NT2/D1 (cell line): Measurements from ENCODE around the gene SRP9.
"Not testable (repeated sequence)": the region's sequence is repeated elsewhere in the genome, so short reads cannot be mapped to it uniquely, and the experiment has no call there.

Source experiments
- DNase-seq: peaks from one replicate; pipeline ENCODE4 v3.0.0-alpha.2; 2011; ENCODE audit warnings: low read depth, low spot score
- H3K27me3 ChIP-seq: 2 replicates; pipeline ENCODE4 v1.6.0; 2011; ENCODE audit warnings: mild to moderate bottlenecking; ENCODE audit not compliant: insufficient read length, insufficient read depth
- H3K36me3 ChIP-seq: 2 replicates; pipeline ENCODE4 v1.6.1; 2011; ENCODE audit warnings: mild to moderate bottlenecking, low read length, mixed read lengths; ENCODE audit not compliant: insufficient read depth, insufficient read length
- H3K4me1 ChIP-seq: 2 replicates; pipeline ENCODE4 v1.5.1; 2011; ENCODE audit not compliant: insufficient read depth, insufficient read length
- H3K4me3 ChIP-seq: 2 replicates; pipeline ENCODE4 v1.5.1; 2011; ENCODE audit warnings: low read depth; ENCODE audit not compliant: insufficient read length
- H3K9ac ChIP-seq: 2 replicates; pipeline ENCODE4 v1.6.0; 2011; ENCODE audit warnings: low read depth; ENCODE audit not compliant: insufficient read length
- H3K9me3 ChIP-seq: 2 replicates; pipeline ENCODE4 v1.5.1; 2011; ENCODE audit warnings: mild to moderate bottlenecking, low read length; ENCODE audit not compliant: insufficient read depth
- SUZ12 ChIP-seq: IDR thresholded peaks from 2 replicates; pipeline ENCODE4 v1.6.1; 2011; ENCODE audit not compliant: insufficient read length, insufficient read depth; ENCODE audit errors: extremely low read depth
- YY1 ChIP-seq: IDR thresholded peaks from 2 replicates; pipeline ENCODE4 v1.6.1; 2011; ENCODE audit not compliant: insufficient read length, insufficient read depth
- ZNF274 ChIP-seq: IDR thresholded peaks from 2 replicates; pipeline ENCODE4 v1.6.1; 2011; ENCODE audit warnings: mild to moderate bottlenecking, low read depth, low read length

SRP9 gene

DNA sequence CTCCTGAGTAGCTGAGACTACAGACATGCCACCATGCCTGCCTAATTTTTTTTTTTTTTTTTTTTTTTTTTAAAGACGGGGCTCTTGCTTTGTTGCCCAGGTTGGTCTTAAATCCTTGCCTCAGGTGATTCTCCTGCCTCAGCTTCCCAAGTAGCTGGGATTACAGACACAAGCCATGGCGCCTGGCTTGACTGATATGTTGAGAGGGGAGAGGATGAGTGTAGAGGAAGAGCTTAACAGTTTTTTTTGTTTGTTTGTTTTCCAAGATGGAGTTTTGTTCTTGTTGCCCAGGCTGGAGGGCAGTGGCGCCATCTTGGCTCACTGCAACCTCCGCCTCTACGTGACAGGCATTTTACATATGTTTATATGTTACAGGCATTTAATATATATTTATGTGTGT lies 2.5 kb downstream of the SRP9 start:
- Histone ChIP-seq H3K4me1 (no peaks in the 10 kb centered on the region), H3K9me3 (no peaks in the 10 kb centered on the region), H3K27me3 (no peaks in the 10 kb centered on the region), H3K4me3 (no peak overlapping the region), H3K9ac (no peak overlapping the region), H3K36me3 (peaks cover 51% of the 10 kb centered on the region)
- DNase-seq = no peak
- no peak for TF ChIP-seq ZNF274
- TF ChIP-seq SUZ12 = no peak

DNA sequence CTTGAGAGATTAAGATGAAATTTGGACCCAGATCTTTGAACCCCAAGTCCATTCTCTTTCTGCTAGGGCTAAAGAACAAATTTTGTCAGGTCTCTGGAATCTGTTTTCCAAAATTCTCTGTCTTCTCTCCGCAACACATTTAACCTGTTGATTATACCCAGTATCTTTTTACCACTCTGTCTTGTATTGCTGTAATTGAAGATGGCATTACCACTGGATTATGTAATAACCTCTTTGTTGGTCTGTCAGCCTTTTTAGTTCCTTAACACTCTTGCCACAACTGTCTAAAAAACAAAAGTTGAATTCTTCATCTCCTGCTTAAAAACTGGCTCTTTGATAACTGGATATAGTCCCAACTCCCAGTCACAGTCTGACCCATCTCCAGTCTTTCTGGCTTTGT lies 3.0 kb downstream of the SRP9 start:
- no peaks in the 10 kb centered on the region for H3K9me3 ChIP-seq
- peaks cover 53% of the 10 kb centered on the region for H3K36me3 ChIP-seq
- no peak overlapping the region for H3K9ac ChIP-seq
- DNase-seq = no peak
- H3K4me1 ChIP-seq = no peaks in the 10 kb centered on the region
- H3K27me3 ChIP-seq = no peaks in the 10 kb centered on the region
- no peak overlapping the region for H3K4me3 ChIP-seq
- TF ChIP-seq YY1 = no peak
- no peak for TF ChIP-seq SUZ12
- no peak for TF ChIP-seq ZNF274

DNA sequence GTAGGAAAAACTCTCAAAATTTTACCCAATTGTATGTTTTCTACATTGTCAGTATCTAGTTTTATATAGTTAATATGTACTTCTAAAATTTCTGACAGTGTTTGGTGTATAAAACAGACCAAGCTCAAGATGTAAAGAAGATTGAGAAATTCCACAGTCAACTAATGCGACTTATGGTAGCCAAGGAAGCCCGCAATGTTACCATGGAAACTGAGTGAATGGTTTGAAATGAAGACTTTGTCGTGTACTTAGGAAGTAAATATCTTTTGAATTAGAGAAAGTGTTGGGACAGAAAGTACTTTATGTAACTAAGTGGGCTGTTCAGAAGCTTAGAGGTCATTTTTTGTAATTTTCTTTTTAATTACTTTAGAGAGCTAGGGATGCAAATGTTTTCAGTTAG lies 11.5 kb downstream of the SRP9 start:
- not testable (repeated sequence) for H3K4me3 ChIP-seq, H3K27me3 ChIP-seq, DNase-seq, H3K9ac ChIP-seq, H3K4me1 ChIP-seq
- Histone ChIP-seq H3K36me3 (peaks cover 65% of the 10 kb centered on the region), H3K9me3 (peaks cover 28% of the 10 kb centered on the region)

DNA sequence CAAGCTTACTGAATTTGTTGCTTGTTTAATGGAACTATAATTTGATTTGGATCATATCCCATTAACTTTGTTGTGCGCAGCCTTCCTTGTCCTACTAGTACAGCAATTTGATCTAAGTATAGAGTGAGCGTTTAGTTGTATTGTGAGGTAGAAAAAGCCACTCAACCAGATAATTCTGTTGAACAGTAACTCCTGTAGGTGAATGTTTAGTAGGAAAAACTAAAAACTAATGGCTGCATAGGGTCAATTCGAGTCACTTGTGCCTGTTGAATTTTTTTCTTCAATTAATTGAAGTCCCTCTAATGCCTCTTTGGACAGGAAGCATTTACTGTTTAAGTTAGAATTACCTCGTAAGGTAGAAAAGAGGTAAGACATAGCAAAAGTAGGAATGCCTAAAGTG lies 17.3 kb downstream of the SRP9 start:
- no peak overlapping the region for H3K4me3 ChIP-seq
- peaks cover 29% of the 10 kb centered on the region for H3K9me3 ChIP-seq
- H3K27me3 ChIP-seq = no peaks in the 10 kb centered on the region
- no peak overlapping the region for H3K9ac ChIP-seq
- DNase-seq = no peak
- no peak for TF ChIP-seq YY1
- no peak for TF ChIP-seq ZNF274
- no peak for TF ChIP-seq SUZ12
- H3K36me3 ChIP-seq = peaks cover 20% of the 10 kb centered on the region
- no peaks in the 10 kb centered on the region for H3K4me1 ChIP-seq

DNA sequence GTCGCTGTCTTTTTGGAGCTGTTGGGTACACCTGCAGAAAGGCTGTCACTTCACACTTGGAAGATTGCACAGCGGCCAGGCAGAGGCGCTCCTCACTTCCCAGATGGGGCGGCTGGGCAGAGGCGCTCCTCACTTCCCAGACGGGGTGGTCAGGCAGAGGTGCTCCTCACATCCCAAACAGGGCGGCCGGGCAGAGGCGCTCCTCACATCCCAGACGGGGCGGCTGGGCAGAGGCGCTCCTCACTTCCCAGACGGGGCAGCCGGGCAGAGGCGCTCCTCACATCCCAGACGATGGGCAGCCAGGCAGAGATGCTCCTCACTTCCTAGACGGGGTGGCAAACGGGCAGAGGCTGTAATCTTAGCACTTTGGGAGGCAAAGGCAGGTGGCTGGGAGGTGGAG lies 18.5 kb downstream of the SRP9 start:
- H3K9me3 ChIP-seq = peaks cover 17% of the 10 kb centered on the region; the same call in 1 of the 2 replicates

DNA sequence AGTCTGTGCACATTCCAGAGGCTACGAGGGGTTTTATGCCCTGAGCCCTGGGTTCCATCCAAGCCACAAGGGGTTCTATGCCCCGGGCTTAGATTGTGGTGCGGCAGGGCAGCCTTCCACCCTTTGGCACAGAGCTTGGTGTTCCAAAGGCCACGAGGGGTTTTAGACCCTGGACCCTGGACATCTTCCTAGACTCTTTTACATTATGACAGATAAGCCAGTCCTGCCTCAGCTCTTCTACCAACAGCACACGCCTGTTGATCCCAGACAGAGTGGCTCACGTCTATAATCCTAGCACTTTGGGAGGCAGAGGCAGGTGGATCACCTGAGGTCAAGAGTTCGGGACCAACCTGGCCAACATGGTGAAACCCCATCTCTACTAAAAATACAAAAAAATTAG lies 23.5 kb downstream of the SRP9 start:
- not testable (repeated sequence) for H3K4me1 ChIP-seq, H3K27me3 ChIP-seq, H3K9me3 ChIP-seq, H3K36me3 ChIP-seq, H3K9ac ChIP-seq, H3K4me3 ChIP-seq, DNase-seq

More for the DNA sequence above, 18.5 kb downstream of the SRP9 start:
- not testable (repeated sequence) for H3K27me3 ChIP-seq, H3K9ac ChIP-seq, H3K36me3 ChIP-seq, H3K4me1 ChIP-seq, H3K4me3 ChIP-seq, DNase-seq

DNA sequence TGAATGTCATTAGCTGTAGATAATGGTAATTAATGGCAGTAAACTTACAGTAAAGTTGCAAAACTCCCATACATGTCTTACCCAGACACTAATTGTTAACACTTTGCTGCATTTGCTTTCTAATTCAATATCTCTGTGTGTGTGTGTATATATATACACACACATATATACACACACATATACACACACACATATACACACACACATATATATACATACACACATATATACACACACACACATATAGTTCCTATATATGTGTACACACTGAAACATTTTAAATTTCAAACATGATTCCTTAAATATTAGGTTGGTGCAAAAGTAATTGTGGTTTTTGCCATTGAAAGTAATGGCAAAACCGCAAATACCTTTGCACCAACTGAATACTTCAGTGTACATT lies 28.6 kb downstream of the SRP9 start:
- Histone ChIP-seq H3K9me3 (no peaks in the 10 kb centered on the region), H3K9ac (no peak overlapping the region), H3K36me3 (no peaks in the 10 kb centered on the region), H3K4me3 (no peak overlapping the region), H3K4me1 (no peaks in the 10 kb centered on the region), H3K27me3 (peaks cover 15% of the 10 kb centered on the region)
- DNase-seq = no peak
- TF ChIP-seq YY1 (no peak), SUZ12 (no peak), ZNF274 (no peak)

DNA sequence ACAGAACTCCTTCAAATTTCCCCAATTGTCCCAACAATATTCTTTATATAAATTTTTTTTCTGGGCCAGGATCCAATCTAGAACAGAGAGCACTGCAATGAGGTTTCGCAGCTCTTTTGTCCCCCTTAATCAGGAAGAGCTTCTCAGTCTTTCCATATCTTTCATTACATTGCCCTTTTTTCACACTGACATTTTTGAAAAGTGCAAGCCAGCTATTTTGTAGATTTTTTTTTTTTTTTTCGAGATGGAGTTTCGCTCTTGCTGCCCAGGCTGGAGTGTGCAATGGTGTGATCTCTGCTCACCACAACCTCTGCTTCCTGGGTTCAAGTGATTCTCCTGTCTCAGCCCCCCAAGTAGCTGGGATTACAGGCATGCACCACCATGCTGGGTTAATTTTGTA lies 29.1 kb downstream of the SRP9 start:
- H3K27me3 ChIP-seq = peaks cover 15% of the 10 kb centered on the region
- not testable (repeated sequence) for DNase-seq, H3K4me3 ChIP-seq, H3K36me3 ChIP-seq, H3K4me1 ChIP-seq, H3K9me3 ChIP-seq, H3K9ac ChIP-seq
